IMR-90 (cell line): Measurements from ENCODE around the gene TCF4.

Experiments
- CTCF ChIP-seq: conservative IDR thresholded peaks from 2 replicates; pipeline ENCODE4 v1.5.1; 2012; ENCODE audit warnings: mild to moderate bottlenecking, low read depth, low read length, improper control_type of control experiment
- MAZ ChIP-seq: IDR thresholded peaks from 2 replicates; pipeline ENCODE4 v1.6.1; 2012; ENCODE audit warnings: low read depth, mild to moderate bottlenecking, low read length, improper control_type of control experiment, moderate library complexity, borderline replicate concordance

DNA sequence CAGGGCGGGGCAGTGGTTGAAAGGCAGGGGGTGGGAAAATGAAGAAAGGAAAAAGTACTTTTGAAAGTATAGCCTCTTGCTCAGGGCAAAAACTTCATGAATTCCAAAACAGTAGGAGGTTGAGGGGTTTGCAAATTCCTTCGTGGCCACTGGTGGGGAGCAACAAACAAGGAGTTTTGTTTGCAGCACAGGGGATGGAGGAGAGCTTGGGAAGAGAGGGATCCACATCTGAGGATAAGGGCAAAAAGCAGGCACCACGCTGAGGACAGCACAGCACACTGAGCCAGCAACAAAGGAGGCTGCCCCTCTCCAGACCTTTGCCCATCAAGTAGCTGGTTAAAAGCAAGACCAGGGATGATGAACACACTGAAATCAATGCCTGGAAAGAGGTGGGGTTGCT lies 148.9 kb downstream of the TCF4 start:
- TF ChIP-seq MAZ, result no peak
- TF ChIP-seq CTCF, result no peak
